ENCODE data around the gene MYBPH.

MYBPH gene

GRCh38 chr1:203175237-203175826, at the start of gene MYBPH:
Gene MYBPH, minus strand, starts transcription at chr1:203175826. Its CDS starts 71 bp downstream, at chr1:203175755.
- TF ChIP-seq ZFX (IDR thresholded peaks at IDR 0.05; ENCODE audit: borderline replicate concordance): no peak
- H3K27ac ChIP-seq: no peak within 1 kb of the TSS

GRCh38 chr1:203225071-203225470, 49.4 kb upstream of the MYBPH start:
- H3K27ac ChIP-seq: no peak overlapping the region
- TF ChIP-seq CTCF (IDR thresholded peaks at IDR 0.05): no peak
- TF ChIP-seq ZFX (IDR thresholded peaks at IDR 0.05; ENCODE audit: borderline replicate concordance): no peak

GRCh38 chr1:203223012-203223775, 47.6 kb upstream of the MYBPH start:
- no peak for TF ChIP-seq ZFX (IDR thresholded peaks at IDR 0.05; ENCODE audit: borderline replicate concordance)
- TF ChIP-seq CTCF (IDR thresholded peaks at IDR 0.05): no peak
- no peak overlapping the region for H3K27ac ChIP-seq

- H3K27ac ChIP-seq: no peak overlapping the region
- TF ChIP-seq CTCF (IDR thresholded peaks at IDR 0.05): no peak
- TF ChIP-seq ZFX (IDR thresholded peaks at IDR 0.05; ENCODE audit: borderline replicate concordance): no peak
These were observed 44.3 kb upstream of the MYBPH start for GRCh38 chr1:203219934-203220333.

- TF ChIP-seq CTCF (IDR thresholded peaks at IDR 0.05) (no peak), ZFX (IDR thresholded peaks at IDR 0.05; ENCODE audit: borderline replicate concordance) (no peak)
- H3K27ac ChIP-seq: no peak overlapping the region
These were observed 43.5 kb upstream of the MYBPH start for GRCh38 chr1:203219171-203219570.

GRCh38 chr1:203217668-203218067, 42.0 kb upstream of the MYBPH start:
- TF ChIP-seq ZFX (IDR thresholded peaks at IDR 0.05; ENCODE audit: borderline replicate concordance) (no peak), CTCF (IDR thresholded peaks at IDR 0.05) (no peak)
- no peak overlapping the region for H3K27ac ChIP-seq

GRCh38 chr1:203217139-203217655, 41.6 kb upstream of the MYBPH start:
- TF ChIP-seq CTCF (IDR thresholded peaks at IDR 0.05) (no peak), ZFX (IDR thresholded peaks at IDR 0.05; ENCODE audit: borderline replicate concordance) (no peak)
- no peak overlapping the region for H3K27ac ChIP-seq
